ENCODE data around the gene EPS8L2. TPM values are rescaled to one million over a fixed set of nuclear protein-coding genes. Genes with fewer than 3 reads are reported as not detected.
A peak's percentile ranks its signal among the peaks of the same experiment; 100 is the strongest.

Gene EPS8L2
- total and polyA plus RNA-seq, 9 of the 15 experiments (the other 6 are each of a cell fraction or from before 2014, with no cell fraction given), result 0.75 to 17.0 (median 3.7) TPM

DNA sequence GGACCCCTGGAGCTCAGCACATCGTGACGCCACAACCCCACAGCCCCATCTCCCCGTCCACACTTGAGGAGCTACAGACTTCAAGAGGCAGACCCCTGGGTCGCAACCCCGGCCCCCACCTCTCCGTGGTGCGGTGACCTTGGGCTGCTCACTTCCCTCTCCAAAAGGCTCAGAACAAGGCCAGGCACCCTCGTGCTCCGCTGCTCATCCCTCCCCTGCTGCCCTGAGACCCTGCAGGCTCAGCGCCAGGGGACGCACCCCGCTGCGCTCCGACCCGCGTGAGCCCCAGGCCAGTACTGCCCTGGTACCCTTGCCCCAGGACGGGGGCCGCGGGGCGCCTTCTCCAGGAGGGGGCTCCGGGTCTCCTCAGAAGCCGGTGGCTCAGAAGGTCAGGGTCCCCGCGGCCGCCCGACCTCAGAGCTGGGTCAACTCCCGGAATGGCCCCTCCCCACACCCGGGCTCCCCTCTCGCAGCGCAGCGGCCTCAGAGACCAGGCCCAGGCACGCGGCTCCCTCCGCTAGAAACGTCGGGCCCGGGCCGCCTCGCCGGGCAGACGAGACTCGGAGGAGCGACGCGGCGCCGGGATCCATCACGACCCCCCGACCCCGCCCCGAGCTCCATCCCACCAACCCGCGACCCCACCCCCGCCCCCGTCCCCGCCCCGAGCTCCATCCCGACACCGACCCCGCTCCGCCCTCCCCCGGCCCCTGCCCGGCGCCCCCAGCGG, 70.7 kb downstream of the EPS8L2 start (continued):
- TF ChIP-seq, protein P1, sequence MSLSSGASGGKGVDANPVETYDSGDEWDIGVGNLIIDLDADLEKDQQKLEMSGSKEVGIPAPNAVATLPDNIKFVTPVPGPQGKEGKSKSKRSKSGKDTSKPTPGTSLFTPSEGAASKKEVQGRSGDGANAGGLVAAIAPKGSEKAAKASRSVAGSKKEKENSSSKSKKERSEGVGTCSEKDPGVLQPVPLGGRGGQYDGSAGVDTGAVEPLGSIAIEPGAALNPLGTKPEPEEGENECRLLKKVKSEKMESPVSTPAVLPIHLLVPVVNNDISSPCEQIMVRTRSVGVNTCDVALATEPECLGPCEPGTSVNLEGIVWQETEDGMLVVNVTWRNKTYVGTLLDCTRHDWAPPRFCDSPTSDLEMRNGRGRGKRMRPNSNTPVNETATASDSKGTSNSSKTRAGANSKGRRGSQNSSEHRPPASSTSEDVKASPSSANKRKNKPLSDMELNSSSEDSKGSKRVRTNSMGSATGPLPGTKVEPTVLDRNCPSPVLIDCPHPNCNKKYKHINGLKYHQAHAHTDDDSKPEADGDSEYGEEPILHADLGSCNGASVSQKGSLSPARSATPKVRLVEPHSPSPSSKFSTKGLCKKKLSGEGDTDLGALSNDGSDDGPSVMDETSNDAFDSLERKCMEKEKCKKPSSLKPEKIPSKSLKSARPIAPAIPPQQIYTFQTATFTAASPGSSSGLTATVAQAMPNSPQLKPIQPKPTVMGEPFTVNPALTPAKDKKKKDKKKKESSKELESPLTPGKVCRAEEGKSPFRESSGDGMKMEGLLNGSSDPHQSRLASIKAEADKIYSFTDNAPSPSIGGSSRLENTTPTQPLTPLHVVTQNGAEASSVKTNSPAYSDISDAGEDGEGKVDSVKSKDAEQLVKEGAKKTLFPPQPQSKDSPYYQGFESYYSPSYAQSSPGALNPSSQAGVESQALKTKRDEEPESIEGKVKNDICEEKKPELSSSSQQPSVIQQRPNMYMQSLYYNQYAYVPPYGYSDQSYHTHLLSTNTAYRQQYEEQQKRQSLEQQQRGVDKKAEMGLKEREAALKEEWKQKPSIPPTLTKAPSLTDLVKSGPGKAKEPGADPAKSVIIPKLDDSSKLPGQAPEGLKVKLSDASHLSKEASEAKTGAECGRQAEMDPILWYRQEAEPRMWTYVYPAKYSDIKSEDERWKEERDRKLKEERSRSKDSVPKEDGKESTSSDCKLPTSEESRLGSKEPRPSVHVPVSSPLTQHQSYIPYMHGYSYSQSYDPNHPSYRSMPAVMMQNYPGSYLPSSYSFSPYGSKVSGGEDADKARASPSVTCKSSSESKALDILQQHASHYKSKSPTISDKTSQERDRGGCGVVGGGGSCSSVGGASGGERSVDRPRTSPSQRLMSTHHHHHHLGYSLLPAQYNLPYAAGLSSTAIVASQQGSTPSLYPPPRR (CRISPR knock-in tag; IDR thresholded peaks at IDR 0.05; ENCODE audit: borderline replicate concordance), result no peak
- TF ChIP-seq STAT5A (IDR thresholded peaks at IDR 0.05; ENCODE audit: borderline replicate concordance, low read length), result no peak
- TF ChIP-seq, protein P2, sequence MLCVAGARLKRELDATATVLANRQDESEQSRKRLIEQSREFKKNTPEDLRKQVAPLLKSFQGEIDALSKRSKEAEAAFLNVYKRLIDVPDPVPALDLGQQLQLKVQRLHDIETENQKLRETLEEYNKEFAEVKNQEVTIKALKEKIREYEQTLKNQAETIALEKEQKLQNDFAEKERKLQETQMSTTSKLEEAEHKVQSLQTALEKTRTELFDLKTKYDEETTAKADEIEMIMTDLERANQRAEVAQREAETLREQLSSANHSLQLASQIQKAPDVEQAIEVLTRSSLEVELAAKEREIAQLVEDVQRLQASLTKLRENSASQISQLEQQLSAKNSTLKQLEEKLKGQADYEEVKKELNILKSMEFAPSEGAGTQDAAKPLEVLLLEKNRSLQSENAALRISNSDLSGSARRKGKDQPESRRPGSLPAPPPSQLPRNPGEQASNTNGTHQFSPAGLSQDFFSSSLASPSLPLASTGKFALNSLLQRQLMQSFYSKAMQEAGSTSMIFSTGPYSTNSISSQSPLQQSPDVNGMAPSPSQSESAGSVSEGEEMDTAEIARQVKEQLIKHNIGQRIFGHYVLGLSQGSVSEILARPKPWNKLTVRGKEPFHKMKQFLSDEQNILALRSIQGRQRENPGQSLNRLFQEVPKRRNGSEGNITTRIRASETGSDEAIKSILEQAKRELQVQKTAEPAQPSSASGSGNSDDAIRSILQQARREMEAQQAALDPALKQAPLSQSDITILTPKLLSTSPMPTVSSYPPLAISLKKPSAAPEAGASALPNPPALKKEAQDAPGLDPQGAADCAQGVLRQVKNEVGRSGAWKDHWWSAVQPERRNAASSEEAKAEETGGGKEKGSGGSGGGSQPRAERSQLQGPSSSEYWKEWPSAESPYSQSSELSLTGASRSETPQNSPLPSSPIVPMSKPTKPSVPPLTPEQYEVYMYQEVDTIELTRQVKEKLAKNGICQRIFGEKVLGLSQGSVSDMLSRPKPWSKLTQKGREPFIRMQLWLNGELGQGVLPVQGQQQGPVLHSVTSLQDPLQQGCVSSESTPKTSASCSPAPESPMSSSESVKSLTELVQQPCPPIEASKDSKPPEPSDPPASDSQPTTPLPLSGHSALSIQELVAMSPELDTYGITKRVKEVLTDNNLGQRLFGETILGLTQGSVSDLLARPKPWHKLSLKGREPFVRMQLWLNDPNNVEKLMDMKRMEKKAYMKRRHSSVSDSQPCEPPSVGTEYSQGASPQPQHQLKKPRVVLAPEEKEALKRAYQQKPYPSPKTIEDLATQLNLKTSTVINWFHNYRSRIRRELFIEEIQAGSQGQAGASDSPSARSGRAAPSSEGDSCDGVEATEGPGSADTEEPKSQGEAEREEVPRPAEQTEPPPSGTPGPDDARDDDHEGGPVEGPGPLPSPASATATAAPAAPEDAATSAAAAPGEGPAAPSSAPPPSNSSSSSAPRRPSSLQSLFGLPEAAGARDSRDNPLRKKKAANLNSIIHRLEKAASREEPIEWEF (CRISPR knock-in tag; IDR thresholded peaks at IDR 0.05), result no peak
- TF ChIP-seq SMAD3 (CRISPR knock-in tag; conservative IDR thresholded peaks at IDR 0.05), result no peak
- TF ChIP-seq SETDB1 (IDR thresholded peaks at IDR 0.05; ENCODE audit: low read length), result no peak
- no peak for TF ChIP-seq ZNF224 (CRISPR knock-in tag; IDR thresholded peaks at IDR 0.05)
- TF ChIP-seq, protein P3, sequence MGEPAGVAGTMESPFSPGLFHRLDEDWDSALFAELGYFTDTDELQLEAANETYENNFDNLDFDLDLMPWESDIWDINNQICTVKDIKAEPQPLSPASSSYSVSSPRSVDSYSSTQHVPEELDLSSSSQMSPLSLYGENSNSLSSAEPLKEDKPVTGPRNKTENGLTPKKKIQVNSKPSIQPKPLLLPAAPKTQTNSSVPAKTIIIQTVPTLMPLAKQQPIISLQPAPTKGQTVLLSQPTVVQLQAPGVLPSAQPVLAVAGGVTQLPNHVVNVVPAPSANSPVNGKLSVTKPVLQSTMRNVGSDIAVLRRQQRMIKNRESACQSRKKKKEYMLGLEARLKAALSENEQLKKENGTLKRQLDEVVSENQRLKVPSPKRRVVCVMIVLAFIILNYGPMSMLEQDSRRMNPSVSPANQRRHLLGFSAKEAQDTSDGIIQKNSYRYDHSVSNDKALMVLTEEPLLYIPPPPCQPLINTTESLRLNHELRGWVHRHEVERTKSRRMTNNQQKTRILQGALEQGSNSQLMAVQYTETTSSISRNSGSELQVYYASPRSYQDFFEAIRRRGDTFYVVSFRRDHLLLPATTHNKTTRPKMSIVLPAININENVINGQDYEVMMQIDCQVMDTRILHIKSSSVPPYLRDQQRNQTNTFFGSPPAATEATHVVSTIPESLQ (CRISPR knock-in tag; IDR thresholded peaks at IDR 0.05), result peak; percentile 70; the same call in 1 of the 2 replicates
- TF ChIP-seq, protein P4, sequence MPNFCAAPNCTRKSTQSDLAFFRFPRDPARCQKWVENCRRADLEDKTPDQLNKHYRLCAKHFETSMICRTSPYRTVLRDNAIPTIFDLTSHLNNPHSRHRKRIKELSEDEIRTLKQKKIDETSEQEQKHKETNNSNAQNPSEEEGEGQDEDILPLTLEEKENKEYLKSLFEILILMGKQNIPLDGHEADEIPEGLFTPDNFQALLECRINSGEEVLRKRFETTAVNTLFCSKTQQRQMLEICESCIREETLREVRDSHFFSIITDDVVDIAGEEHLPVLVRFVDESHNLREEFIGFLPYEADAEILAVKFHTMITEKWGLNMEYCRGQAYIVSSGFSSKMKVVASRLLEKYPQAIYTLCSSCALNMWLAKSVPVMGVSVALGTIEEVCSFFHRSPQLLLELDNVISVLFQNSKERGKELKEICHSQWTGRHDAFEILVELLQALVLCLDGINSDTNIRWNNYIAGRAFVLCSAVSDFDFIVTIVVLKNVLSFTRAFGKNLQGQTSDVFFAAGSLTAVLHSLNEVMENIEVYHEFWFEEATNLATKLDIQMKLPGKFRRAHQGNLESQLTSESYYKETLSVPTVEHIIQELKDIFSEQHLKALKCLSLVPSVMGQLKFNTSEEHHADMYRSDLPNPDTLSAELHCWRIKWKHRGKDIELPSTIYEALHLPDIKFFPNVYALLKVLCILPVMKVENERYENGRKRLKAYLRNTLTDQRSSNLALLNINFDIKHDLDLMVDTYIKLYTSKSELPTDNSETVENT (CRISPR knock-in tag; IDR thresholded peaks at IDR 0.05), result no peak
- TF ChIP-seq, protein P5, sequence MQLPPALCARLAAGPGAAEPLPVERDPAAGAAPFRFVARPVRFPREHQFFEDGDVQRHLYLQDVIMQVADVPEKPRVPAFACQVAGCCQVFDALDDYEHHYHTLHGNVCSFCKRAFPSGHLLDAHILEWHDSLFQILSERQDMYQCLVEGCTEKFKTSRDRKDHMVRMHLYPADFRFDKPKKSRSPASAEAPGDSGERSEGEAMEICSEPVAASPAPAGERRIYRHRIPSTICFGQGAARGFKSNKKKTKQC (CRISPR knock-in tag; IDR thresholded peaks at IDR 0.05), result peak; percentile 54
- TF ChIP-seq ZNF232 (CRISPR knock-in tag; IDR thresholded peaks at IDR 0.05), result no peak
- TF ChIP-seq CBX2 (IDR thresholded peaks at IDR 0.05; ENCODE audit: insufficient read depth, low read length, poor library complexity, severe bottlenecking), result no peak
